D341Med (cell line): ENCODE measurements around the gene ROBO3.

Source experiments
- DNase-seq: peaks from one replicate; pipeline ENCODE4 v3.0.0; 2012; ENCODE audit warnings: low spot score

The ROBO3 gene

GRCh38 chr11:124842305-124842704, 22.9 kb upstream of the ROBO3 start:
- no peak for DNase-seq

- no peak for DNase-seq
Observed at GRCh38 chr11:124843616-124843910, 21.7 kb upstream of the ROBO3 start.

DNA sequence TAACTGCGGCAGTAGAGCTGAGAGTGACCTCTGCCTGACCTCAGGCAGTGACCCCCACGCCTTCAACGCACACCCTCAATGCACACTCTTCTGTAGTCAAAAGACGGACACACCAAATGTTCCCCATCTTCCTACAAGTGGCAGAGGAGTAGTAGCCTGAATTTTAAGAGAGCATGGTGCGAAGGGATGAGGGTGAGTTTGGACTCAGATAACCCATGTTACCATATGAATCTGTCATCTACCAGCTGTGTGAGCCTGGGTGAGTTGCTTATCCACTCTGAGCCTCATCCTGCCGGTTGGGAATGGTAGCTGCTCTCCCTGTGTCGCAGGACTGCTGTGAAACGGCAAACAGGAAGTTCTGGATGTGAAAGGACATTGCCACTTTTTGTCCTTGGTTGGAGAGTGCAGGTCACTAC, 20.6 kb upstream of the ROBO3 start:
- no peak for DNase-seq

GRCh38 chr11:124846070-124846673, 19.1 kb upstream of the ROBO3 start:
- DNase-seq: no peak

GRCh38 chr11:124859171-124859570, 6.1 kb upstream of the ROBO3 start:
- DNase-seq: no peak

GRCh38 chr11:124861670-124862069, 3.6 kb upstream of the ROBO3 start:
- DNase-seq: no peak

DNA sequence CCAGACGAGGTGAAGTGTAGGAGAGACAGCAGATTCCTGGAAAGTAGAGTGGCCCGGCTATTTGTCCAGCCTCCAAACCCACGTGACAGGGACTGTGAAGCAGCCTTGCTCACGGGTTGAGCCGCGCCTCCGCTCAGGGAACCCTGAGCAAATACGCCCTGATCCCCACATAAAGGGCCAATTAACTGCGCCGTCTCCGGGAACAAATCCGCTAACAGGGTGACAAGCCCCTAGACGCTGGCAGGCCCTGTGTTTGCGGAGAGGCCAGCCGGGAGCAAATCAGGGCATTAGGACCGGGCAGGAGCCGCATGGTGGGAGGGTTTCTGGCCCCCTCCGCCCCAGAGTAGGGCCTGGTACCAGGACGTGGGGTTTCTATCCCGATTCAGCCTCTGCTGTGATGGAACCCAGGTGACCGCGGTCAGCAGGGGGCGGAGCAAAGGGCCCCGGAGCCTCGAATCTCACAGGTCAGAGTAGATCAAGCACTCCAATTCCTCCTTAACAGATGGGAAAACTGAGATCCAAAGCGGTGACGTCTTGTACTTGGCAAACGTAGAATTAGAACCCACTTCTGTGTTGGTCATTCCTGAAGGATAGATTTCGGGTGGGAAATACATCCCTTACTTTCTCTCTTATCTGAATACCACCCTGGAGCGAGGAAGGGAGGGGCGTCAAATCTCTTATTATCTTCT, 2.0 kb upstream of the ROBO3 start:
- peak; percentile 64 for DNase-seq

- DNase-seq: peak; percentile 14
Observed at GRCh38 chr11:124863826-124864165, 1.4 kb upstream of the ROBO3 start.

DNA sequence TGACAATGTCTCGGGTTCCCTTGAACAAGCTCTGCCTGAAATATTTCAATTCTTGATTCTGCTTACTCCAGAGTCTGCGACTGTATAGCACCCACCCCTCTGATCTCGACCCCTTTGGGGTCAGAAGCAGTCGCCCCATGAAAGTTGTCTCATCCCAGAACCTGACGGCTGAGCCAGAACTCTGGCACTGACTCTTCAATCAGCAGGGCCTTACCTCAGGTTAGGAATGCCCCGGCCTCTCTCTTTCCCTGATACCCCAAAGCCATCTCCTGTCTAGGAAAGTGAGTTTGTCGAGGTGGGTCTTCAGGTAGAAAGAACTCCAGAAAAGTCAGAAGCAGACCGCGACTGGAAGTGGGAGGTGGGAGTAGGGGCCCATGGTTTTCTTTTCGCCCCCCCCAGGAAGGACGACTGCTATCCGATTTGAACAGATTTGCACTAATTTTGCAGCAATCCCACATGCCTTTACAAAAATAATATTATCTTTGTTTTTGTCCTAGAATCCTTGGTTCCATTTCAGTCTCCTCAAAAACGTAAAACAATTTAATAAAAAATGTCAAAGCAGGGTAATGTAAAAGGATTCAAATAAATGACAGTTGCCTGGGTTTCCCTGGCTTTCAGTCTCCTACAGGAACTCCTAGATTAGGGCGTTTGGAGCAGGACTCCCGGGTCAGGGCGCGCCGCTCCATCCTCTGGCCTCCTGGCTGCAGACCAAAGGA, 898 bp upstream of the ROBO3 start:
- DNase-seq: peak; percentile 10

DNA sequence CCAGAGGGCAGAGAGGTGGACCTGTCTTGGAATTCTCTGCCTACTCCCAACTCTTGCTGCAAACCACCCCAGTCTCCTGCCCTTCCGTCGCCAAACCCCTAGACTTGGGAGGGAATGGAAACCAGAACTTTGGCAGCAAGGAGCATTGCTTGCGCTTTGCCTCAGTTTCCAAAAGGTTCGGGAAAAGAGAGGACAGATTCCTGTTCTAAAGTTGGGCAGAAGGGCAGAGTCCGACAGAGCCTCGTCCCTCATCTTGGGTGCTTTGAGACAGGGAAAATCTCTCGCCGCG, 396 bp upstream of the ROBO3 start:
- DNase-seq: no peak

DNA sequence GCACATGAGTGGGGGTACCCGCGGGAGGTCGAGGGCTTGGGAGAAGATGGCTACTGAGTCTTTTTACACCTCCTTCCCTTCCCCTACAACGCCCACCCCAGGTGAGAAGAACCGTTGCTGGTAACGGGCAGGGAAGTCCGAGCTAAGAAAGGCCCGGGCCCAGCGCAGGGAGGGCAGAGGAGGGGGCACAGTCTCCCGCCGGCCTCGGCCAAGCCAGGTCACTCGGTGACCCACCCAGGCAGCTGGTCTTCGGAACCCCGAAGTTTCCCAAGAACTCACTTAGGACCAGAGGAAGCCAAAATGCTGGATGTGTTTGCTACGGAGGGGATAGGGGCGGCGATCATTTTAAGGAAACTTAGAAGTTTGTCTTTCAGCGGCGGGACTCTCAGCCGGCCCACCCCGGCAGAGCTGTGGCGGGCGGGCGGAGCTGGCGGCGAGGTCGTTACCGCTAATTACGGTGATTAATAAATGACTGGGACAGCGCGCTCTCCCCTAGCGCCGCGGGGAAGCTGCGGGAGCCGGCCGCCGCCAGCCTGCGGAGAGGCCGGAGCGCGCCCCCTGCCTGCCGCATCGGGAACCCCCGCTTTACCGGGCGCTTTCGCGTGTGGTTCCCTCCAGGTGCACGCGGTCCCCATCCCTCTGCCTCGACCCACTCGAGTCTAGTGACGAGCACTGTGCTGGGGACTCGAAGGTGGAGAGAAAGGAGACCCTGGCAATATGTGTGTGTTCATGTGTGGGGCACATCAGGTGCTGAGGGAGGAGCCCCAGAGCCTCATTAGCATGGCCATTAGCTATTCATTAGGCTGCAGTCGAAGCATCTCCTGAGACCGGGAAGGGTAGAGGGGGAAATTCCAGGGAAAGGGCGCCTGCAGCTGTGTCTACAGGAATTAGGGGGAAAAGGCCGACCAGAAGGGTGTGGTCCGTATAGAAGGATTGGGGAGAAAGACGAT, 945 bp downstream of the ROBO3 start:
- peak; percentile 90 for DNase-seq

- DNase-seq: peak; percentile 70
Observed at GRCh38 chr11:124867700-124868099, 2.5 kb downstream of the ROBO3 start.

DNA sequence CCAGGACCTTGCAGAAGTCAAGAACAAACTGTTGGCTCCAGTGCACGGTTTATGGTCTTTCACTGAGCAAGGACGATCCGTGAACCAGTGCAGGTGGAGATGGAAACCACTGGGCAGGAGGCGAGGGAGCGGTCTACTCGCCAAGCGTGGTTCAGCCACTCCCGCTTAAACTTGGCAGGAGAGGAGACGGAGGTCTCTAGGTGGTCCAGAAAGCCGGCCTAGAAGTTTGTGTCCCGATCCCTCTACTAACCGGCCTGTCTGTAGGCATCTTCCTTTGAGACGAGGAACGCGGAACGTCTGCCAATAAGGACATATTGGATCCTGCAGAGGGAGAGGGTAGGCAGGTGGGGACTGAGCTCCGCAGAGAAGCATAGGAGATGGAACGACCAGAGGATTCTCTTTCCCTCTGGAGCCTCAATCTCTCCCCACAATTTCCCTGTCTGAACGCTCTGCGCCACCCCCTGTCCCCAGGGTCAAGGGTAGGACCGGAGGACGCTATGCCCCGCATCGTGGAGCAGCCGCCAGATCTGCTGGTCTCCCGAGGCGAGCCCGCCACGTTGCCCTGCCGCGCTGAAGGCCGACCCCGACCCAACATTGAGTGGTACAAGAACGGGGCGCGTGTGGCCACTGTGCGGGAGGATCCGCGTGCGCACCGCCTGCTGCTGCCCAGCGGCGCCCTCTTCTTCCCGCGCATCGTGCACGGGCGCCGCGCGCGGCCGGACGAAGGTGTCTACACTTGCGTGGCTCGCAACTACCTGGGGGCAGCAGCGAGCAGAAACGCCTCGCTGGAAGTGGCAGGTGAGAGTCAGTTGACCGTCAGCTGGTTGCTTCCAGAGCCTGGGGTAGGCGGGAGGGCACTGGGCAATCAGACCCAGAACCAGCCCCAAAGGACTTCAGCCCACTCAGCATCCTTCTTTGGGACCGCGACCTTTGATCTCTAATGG, 3.4 kb downstream of the ROBO3 start:
- no peak for DNase-seq

GRCh38 chr11:124869331-124869730, 4.1 kb downstream of the ROBO3 start:
- no peak for DNase-seq

GRCh38 chr11:124869856-124870387, 4.7 kb downstream of the ROBO3 start:
- no peak for DNase-seq

DNA sequence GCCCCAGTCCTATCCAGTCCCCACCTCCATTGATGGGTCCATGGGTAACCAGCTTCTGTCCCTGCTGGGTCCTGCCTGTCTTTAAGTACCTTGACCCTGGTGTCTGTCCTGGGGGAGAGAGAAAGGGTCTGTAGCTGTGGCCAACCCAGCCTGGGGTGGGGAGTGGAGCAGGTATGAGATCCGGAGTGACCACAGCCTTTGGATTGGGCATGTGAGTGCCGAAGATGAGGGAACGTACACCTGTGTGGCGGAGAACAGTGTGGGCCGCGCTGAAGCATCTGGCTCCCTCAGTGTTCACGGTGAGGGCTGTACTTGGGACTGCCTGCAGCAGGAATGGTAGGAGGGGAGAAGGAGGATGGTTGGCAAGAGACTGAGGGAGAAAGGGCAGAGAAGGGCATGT, 5.2 kb downstream of the ROBO3 start:
- no peak for DNase-seq

- peak; percentile 12 for DNase-seq
Observed at GRCh38 chr11:124872280-124872679, 7.0 kb downstream of the ROBO3 start.

DNA sequence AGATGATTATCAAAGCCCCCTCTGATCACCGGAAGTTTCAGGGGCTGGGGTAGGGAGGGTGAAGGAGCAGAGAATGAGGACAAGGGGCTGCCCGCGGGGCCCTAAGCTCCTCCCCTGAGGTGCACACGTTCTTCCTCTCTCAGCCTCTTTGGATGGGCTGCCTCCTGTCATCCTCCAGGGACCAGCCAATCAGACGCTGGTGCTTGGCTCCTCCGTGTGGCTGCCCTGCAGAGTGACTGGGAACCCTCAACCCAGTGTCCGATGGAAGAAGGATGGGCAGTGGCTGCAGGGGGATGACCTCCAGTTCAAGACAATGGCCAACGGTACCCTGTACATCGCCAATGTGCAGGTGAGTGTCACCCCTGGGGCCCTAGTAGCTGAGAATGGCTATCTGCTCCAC, 7.5 kb downstream of the ROBO3 start:
- DNase-seq: peak; percentile 7

DNA sequence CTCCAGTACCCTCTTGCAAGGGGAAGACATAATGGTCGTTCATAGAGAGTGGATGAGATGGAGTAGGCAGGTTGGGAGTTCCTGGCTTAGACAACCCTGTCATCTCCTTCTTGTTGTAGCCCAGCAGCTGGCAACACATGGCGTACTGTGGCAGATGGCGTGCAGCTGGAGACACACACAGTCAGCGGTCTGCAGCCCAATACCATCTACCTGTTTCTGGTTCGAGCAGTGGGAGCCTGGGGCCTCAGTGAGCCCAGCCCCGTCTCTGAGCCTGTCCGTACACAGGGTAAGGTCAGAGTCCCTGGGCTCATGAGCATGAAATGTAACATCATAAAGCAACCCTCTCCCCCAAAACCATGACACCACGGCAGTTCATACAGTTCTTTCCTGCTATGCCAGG, 8.7 kb downstream of the ROBO3 start:
- no peak for DNase-seq

GRCh38 chr11:124874571-124875255, 9.5 kb downstream of the ROBO3 start:
- DNase-seq: peak; percentile 16

GRCh38 chr11:124875401-124875800, 10.2 kb downstream of the ROBO3 start:
- peak; percentile 23 for DNase-seq
